WTC11 (cell line): ENCODE results near the gene FAM47E. TPM values are rescaled to one million over a fixed set of nuclear protein-coding genes. Genes with fewer than 3 reads are reported as not detected.
"Not testable (repeated sequence)": the region's sequence is repeated elsewhere in the genome, so short reads cannot be mapped to it uniquely, and the experiment has no call there.

ENCODE experiments used
- ATAC-seq: fragments of 200-7000 bp; cut with Tn5 transposase; 2 replicates; pipeline ENCODE4 v1.10.0; 2021; ENCODE audit warnings: mild to moderate bottlenecking, moderate library complexity
- CTCF ChIA-PET: fragments of 300-600 bp; sonication (Branson Sonifier 250); formaldehyde crosslinking; loops from one replicate; lab custom pipeline; 2021; ENCODE audit warnings: antibody characterized with exemption; lab: Charles Lee
- POLR2A ChIA-PET: fragments of 350-600 bp; sonication (Branson Sonifier 250); formaldehyde crosslinking; loops from one replicate; lab custom pipeline; 2021; ENCODE audit warnings: antibody characterized with exemption; lab: Charles Lee
- DNase-seq: peaks from one replicate; pipeline ENCODE4 v3.0.0; 2021; ENCODE audit warnings: low spot score
- H3K27ac Mint-ChIP-seq: 2 replicates; pipeline ENCODE4 v1.8.0; 2021; ENCODE audit warnings: mixed read lengths
- H3K27me3 Mint-ChIP-seq: 2 replicates; pipeline ENCODE4 v1.8.0; 2021; ENCODE audit warnings: low read depth, mild to moderate bottlenecking, moderate library complexity, mixed read lengths
- H3K36me3 Mint-ChIP-seq: 2 replicates; pipeline ENCODE4 v1.8.0; 2021; ENCODE audit warnings: mixed read lengths
- H3K4me1 Mint-ChIP-seq: 2 replicates; pipeline ENCODE4 v1.8.0; 2022; ENCODE audit warnings: mixed read lengths
- H3K4me3 Mint-ChIP-seq: 2 replicates; pipeline ENCODE4 v1.8.0; 2021; ENCODE audit warnings: mild to moderate bottlenecking, moderate library complexity, mixed read lengths
- H3K9me3 Mint-ChIP-seq: 2 replicates; pipeline ENCODE4 v1.8.0; 2021; ENCODE audit warnings: mixed read lengths
- CREM ChIP-seq: sonication (generic); formaldehyde crosslinking; IDR thresholded peaks from 2 replicates; pipeline ENCODE4 v1.8.1; 2022; ENCODE audit warnings: mild to moderate bottlenecking, missing genetic modification reagents, moderate library complexity
- E2F1 ChIP-seq: sonication (generic); formaldehyde crosslinking; IDR thresholded peaks from 2 replicates; pipeline ENCODE4 v1.8.0; 2022; ENCODE audit warnings: mild to moderate bottlenecking, missing genetic modification reagents
- ESRRA ChIP-seq: sonication (generic); formaldehyde crosslinking; IDR thresholded peaks from 2 replicates; pipeline ENCODE4 v1.8.1; 2022; ENCODE audit warnings: mild to moderate bottlenecking, missing genetic modification reagents, borderline replicate concordance
- FOXK1 ChIP-seq: sonication (generic); formaldehyde crosslinking; IDR thresholded peaks from 2 replicates; pipeline ENCODE4 v1.8.0; 2022; ENCODE audit warnings: mild to moderate bottlenecking, moderate library complexity, missing genetic modification reagents
- GABPB1 ChIP-seq: sonication (generic); formaldehyde crosslinking; IDR thresholded peaks from 2 replicates; pipeline ENCODE4 v1.8.1; 2023; ENCODE audit warnings: mild to moderate bottlenecking, missing genetic modification reagents
- MLX ChIP-seq: sonication (generic); formaldehyde crosslinking; IDR thresholded peaks from 2 replicates; pipeline ENCODE4 v1.8.1; 2023; ENCODE audit warnings: mild to moderate bottlenecking, missing genetic modification reagents, moderate library complexity
- MYBL2 ChIP-seq: sonication (generic); formaldehyde crosslinking; IDR thresholded peaks from 2 replicates; pipeline ENCODE4 v1.8.1; 2023; ENCODE audit warnings: mild to moderate bottlenecking, moderate library complexity, missing genetic modification reagents
- SMAD4 ChIP-seq: sonication (generic); formaldehyde crosslinking; IDR thresholded peaks from 2 replicates; pipeline ENCODE4 v1.8.0; 2022; ENCODE audit warnings: mild to moderate bottlenecking, missing genetic modification reagents
- SP1 ChIP-seq: sonication (generic); formaldehyde crosslinking; conservative IDR thresholded peaks from 2 replicates; pipeline ENCODE4 v1.8.1; 2022; ENCODE audit warnings: missing genetic modification reagents
- TCF7 ChIP-seq: sonication (generic); formaldehyde crosslinking; IDR thresholded peaks from 2 replicates; pipeline ENCODE4 v1.8.0; 2022; ENCODE audit warnings: mild to moderate bottlenecking, low read depth, missing genetic modification reagents, moderate library complexity
- ZNF138 ChIP-seq: sonication (generic); formaldehyde crosslinking; conservative IDR thresholded peaks from 2 replicates; pipeline ENCODE4 v1.8.1; 2022; ENCODE audit warnings: mild to moderate bottlenecking, moderate library complexity, missing genetic modification reagents
- ZNF232 ChIP-seq: sonication (generic); formaldehyde crosslinking; IDR thresholded peaks from 2 replicates; pipeline ENCODE4 v1.8.0; 2022; ENCODE audit warnings: mild to moderate bottlenecking, missing genetic modification reagents
- ZNF263 ChIP-seq: sonication (generic); formaldehyde crosslinking; IDR thresholded peaks from 2 replicates; pipeline ENCODE4 v1.8.1; 2022; ENCODE audit warnings: low read depth, mild to moderate bottlenecking, moderate library complexity, missing genetic modification reagents
- total RNA-seq: library from RNA; stranded (reverse); gene quantifications from 3 replicates; pipeline ENCODE4 v1.2.3, GENCODE V29; 2021
- TF ChIP-seq, protein P1 (sequence below): fragments of 250-450 bp; sonication (Bioruptor Pico); IDR thresholded peaks from 2 replicates; pipeline ENCODE4 v1.8.0; 2021; ENCODE audit warnings: mild to moderate bottlenecking
- TF ChIP-seq, protein P2 (sequence below): sonication (generic); formaldehyde crosslinking; IDR thresholded peaks from 2 replicates; pipeline ENCODE4 v1.8.1; 2022; ENCODE audit warnings: low read depth, missing genetic modification reagents, borderline replicate concordance
- TF ChIP-seq, protein P3 (sequence below): sonication (generic); formaldehyde crosslinking; IDR thresholded peaks from 2 replicates; pipeline ENCODE4 v1.8.1; 2023; ENCODE audit warnings: mild to moderate bottlenecking, missing genetic modification reagents
- TF ChIP-seq, protein P4 (sequence below): sonication (generic); formaldehyde crosslinking; IDR thresholded peaks from 2 replicates; pipeline ENCODE4 v1.8.1; 2023; ENCODE audit warnings: mild to moderate bottlenecking, missing genetic modification reagents, moderate library complexity
- TF ChIP-seq, protein P5 (sequence below): sonication (generic); formaldehyde crosslinking; IDR thresholded peaks from 2 replicates; pipeline ENCODE4 v1.8.1; 2023; ENCODE audit warnings: mild to moderate bottlenecking, moderate library complexity, missing genetic modification reagents

The FAM47E gene
- total RNA-seq, 1 experiment from 2014 or later: 1.4 TPM

DNA sequence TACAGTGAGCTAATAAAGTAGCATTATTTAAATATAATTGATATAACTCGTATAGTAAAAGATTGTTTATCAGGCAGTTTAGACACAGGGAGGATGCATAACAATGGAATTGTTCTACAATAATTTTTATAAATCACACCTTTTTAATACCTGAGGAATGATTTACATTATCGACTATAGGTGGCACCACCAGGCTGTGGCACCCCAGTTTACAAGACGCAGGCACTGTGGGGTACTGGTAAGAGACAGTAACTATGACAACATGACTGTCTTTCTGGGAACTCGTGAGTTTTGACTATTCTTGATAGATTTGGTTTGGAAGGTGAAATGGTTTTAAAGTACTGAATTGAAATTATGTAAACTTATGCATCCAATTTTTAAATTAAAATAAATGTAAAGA lies 27.9 kb downstream of the FAM47E start (continued):
- TF ChIP-seq ZNF263 (CRISPR knock-in tag): no peak

- peaks cover 2% of the 10 kb centered on the region; the same call in 1 of the 2 replicates for H3K27me3 Mint-ChIP-seq
- TF ChIP-seq, protein P1, sequence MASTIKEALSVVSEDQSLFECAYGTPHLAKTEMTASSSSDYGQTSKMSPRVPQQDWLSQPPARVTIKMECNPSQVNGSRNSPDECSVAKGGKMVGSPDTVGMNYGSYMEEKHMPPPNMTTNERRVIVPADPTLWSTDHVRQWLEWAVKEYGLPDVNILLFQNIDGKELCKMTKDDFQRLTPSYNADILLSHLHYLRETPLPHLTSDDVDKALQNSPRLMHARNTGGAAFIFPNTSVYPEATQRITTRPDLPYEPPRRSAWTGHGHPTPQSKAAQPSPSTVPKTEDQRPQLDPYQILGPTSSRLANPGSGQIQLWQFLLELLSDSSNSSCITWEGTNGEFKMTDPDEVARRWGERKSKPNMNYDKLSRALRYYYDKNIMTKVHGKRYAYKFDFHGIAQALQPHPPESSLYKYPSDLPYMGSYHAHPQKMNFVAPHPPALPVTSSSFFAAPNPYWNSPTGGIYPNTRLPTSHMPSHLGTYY (CRISPR knock-in tag): no peak
- TF ChIP-seq E2F1 (CRISPR knock-in tag): no peak
- no peak for TF ChIP-seq ESRRA (CRISPR knock-in tag)
- TF ChIP-seq, protein P2, sequence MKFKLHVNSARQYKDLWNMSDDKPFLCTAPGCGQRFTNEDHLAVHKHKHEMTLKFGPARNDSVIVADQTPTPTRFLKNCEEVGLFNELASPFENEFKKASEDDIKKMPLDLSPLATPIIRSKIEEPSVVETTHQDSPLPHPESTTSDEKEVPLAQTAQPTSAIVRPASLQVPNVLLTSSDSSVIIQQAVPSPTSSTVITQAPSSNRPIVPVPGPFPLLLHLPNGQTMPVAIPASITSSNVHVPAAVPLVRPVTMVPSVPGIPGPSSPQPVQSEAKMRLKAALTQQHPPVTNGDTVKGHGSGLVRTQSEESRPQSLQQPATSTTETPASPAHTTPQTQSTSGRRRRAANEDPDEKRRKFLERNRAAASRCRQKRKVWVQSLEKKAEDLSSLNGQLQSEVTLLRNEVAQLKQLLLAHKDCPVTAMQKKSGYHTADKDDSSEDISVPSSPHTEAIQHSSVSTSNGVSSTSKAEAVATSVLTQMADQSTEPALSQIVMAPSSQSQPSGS (CRISPR knock-in tag): no peak
- TF ChIP-seq, protein P3, sequence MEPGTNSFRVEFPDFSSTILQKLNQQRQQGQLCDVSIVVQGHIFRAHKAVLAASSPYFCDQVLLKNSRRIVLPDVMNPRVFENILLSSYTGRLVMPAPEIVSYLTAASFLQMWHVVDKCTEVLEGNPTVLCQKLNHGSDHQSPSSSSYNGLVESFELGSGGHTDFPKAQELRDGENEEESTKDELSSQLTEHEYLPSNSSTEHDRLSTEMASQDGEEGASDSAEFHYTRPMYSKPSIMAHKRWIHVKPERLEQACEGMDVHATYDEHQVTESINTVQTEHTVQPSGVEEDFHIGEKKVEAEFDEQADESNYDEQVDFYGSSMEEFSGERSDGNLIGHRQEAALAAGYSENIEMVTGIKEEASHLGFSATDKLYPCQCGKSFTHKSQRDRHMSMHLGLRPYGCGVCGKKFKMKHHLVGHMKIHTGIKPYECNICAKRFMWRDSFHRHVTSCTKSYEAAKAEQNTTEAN (CRISPR knock-in tag): no peak
- TF ChIP-seq, protein P4, sequence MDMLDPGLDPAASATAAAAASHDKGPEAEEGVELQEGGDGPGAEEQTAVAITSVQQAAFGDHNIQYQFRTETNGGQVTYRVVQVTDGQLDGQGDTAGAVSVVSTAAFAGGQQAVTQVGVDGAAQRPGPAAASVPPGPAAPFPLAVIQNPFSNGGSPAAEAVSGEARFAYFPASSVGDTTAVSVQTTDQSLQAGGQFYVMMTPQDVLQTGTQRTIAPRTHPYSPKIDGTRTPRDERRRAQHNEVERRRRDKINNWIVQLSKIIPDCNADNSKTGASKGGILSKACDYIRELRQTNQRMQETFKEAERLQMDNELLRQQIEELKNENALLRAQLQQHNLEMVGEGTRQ (CRISPR knock-in tag): no peak
- no peak for TF ChIP-seq MYBL2
- no peak for TF ChIP-seq CREM (CRISPR knock-in tag)
- no peak for TF ChIP-seq SMAD4
- TF ChIP-seq ZNF232: no peak
- TF ChIP-seq ZNF138 (CRISPR knock-in tag): no peak
- TF ChIP-seq, protein P5, sequence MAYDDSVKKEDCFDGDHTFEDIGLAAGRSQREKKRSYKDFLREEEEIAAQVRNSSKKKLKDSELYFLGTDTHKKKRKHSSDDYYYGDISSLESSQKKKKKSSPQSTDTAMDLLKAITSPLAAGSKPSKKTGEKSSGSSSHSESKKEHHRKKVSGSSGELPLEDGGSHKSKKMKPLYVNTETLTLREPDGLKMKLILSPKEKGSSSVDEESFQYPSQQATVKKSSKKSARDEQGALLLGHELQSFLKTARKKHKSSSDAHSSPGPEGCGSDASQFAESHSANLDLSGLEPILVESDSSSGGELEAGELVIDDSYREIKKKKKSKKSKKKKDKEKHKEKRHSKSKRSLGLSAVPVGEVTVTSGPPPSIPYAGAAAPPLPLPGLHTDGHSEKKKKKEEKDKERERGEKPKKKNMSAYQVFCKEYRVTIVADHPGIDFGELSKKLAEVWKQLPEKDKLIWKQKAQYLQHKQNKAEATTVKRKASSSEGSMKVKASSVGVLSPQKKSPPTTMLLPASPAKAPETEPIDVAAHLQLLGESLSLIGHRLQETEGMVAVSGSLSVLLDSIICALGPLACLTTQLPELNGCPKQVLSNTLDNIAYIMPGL: no peak
- no peak for TF ChIP-seq GABPB1 (CRISPR knock-in tag)
- no peak for TF ChIP-seq TCF7
- TF ChIP-seq FOXK1: no peak
- no peak for TF ChIP-seq MLX (CRISPR knock-in tag)
- TF ChIP-seq SP1: no peak
- TF ChIP-seq, all 79 proteins: peak for 0
- Mint-ChIP-seq H3K4me1 (no peaks in the 10 kb centered on the region), H3K9me3 (0 out of 2 replicates have a peak, but pooled peaks cover 2% of the 10 kb centered on the region), H3K27ac (no peak overlapping the region), H3K4me3 (no peak overlapping the region), H3K36me3 (no peaks in the 10 kb centered on the region)
- no peak for ATAC-seq
- POLR2A ChIA-PET: no interaction called here
- CTCF ChIA-PET: interaction anchor here (1.2 kb wide), 1 partner anchor 97 kb away, joined by 4 read pairs; no protein-coding TSS in a partner anchor
- no peak for DNase-seq
These were observed 29.2 kb downstream of the FAM47E start for GRCh38 chr4:76280488-76281441.

- not testable (repeated sequence) for DNase-seq, ATAC-seq
These were observed 30.1 kb downstream of the FAM47E start for GRCh38 chr4:76281594-76281993.

More at GRCh38 chr4:76281594-76281993, 30.1 kb downstream of the FAM47E start:
- peaks cover 10% of the 10 kb centered on the region for H3K9me3 Mint-ChIP-seq
- H3K27ac Mint-ChIP-seq, H3K4me1 Mint-ChIP-seq, POLR2A ChIA-PET, H3K4me3 Mint-ChIP-seq, H3K27me3 Mint-ChIP-seq, H3K36me3 Mint-ChIP-seq: not testable (repeated sequence)
- CTCF ChIA-PET: interaction anchor here (1.2 kb wide), 1 partner anchor 96 kb away, joined by 4 read pairs; no protein-coding TSS in a partner anchor
